GM18502 (cell line): ENCODE measurements around the gene SLC12A7.
"Not testable (repeated sequence)": the region's sequence is repeated elsewhere in the genome, so short reads cannot be mapped to it uniquely, and the experiment has no call there.

Experiments
- ATAC-seq: cut with Tn5 transposase; IDR thresholded peaks from one replicate; pipeline ENCODE4 v1.9.1; 2021; ENCODE audit warnings: mild to moderate bottlenecking; ENCODE audit not compliant: unreplicated experiment, poor library complexity

Gene SLC12A7

GRCh38 chr5:1030801-1031271, 81.0 kb downstream of the SLC12A7 start:
- ATAC-seq: no peak

- no peak for ATAC-seq
Measured at GRCh38 chr5:1029945-1030625, 81.8 kb downstream of the SLC12A7 start.

GRCh38 chr5:1029282-1029944, 82.5 kb downstream of the SLC12A7 start:
- no peak for ATAC-seq

- no peak for ATAC-seq
Measured at GRCh38 chr5:1028481-1029281, 83.2 kb downstream of the SLC12A7 start.

GRCh38 chr5:1027631-1028441, 84.0 kb downstream of the SLC12A7 start:
- ATAC-seq: no peak

- no peak for ATAC-seq
Measured at GRCh38 chr5:1026700-1027621, 84.9 kb downstream of the SLC12A7 start.

GRCh38 chr5:1021969-1022336, 89.9 kb downstream of the SLC12A7 start:
- not testable (repeated sequence) for ATAC-seq

- ATAC-seq: no peak
Measured at GRCh38 chr5:1021136-1021968, 90.5 kb downstream of the SLC12A7 start.

- ATAC-seq: no peak
Measured at GRCh38 chr5:1020452-1020961, 91.4 kb downstream of the SLC12A7 start.

- ATAC-seq: no peak
Measured at GRCh38 chr5:1019001-1019905, 92.6 kb downstream of the SLC12A7 start.

- ATAC-seq: no peak
Measured at GRCh38 chr5:1018596-1018995, 93.3 kb downstream of the SLC12A7 start.

- ATAC-seq: no peak
Measured at GRCh38 chr5:1017691-1018455, 94.0 kb downstream of the SLC12A7 start.

- ATAC-seq: no peak
Measured at GRCh38 chr5:1017056-1017455, 94.8 kb downstream of the SLC12A7 start.

- no peak for ATAC-seq
Measured at GRCh38 chr5:1016476-1016875, 95.4 kb downstream of the SLC12A7 start.

- no peak for ATAC-seq
Measured at GRCh38 chr5:1016036-1016435, 95.8 kb downstream of the SLC12A7 start.

GRCh38 chr5:1015507-1015906, 96.4 kb downstream of the SLC12A7 start:
- no peak for ATAC-seq
